Stimulated activated CD8-positive, alpha-beta memory T cell treated with anti-CD3 and anti-CD28 coated beads, Interleukin-7, amount 100 ng/mL, for 4 hours (primary cell): Measurements from ENCODE around the gene PRUNE2.
"Not testable (repeated sequence)": the region's sequence is repeated elsewhere in the genome, so short reads cannot be mapped to it uniquely, and the experiment has no call there.

Experiments
- DNase-seq, 2 donors: peaks; one replicate each; pipeline ENCODE4 v3.0.0-alpha.2; 2020; ENCODE audit warnings: low read depth in 2 of 2

Gene PRUNE2

DNA sequence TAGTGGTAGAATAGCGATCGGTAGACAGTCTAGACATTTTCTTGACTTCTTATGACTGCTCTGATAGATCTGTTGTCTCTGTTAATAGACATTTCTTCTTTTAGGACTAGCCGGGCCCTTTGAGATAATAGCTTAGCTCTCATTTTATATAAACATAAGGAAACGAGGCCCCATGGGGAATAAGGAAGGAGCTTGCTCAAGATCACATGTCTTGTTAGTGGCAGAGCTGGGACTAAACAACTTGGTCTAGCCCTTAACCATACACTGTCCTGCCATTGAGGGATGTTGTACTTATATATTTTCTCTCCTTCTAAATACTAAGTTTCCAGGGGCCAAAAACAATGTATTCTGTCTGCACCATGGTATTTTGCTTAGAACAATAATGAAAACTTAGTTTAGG, 306.9 kb downstream of the PRUNE2 start:
- no peak for DNase-seq

DNA sequence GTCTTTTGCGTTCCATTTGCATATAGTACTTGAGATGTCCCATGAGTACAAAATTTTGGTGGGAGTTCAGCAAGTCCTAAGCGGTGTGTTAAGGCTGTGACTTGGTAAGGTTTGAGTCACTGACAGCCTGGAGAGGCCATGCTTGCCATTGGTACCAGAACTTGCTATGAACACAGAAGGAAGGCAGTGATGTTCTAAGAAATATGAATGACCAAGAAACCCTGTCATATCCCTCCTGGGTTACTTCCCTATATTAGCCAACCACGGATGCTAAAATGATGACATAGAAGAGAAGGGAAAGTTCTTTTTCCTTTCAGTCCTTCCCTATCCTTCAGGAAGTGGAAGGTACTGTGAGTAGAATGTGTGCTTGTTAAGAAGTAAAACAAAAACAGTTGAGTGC, 310.3 kb downstream of the PRUNE2 start:
- DNase-seq: no peak

DNA sequence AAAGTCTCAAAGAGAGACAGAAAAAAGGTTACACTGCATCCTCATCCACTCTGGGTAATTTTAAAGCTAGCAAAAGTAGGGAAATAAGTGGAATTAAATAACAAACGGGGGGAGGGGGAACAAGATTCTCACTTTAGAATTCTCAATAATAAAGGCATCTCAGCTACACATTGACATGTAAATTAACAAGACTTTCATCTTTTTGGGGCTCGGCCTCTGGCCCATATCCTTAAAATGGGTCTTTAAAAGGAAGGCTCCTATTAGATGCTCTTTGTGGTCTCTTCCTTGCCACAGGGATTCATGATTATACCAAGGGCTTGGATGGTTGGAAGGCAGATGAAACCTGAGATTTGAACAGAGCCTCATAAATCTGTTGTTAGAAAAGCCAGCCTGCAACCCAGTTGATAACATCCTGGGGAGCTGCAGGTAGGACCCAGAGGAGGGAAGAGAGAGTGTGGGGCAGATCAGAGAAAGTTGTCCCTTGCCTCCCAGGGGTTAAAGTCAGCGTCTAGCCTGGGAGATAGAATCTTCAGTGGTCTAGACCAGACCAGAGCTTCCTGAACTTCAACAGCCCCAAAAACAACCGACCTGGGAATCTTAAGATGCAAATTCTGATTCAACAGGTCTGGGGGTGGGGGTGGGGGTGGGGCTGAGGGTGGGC, 311.0 kb downstream of the PRUNE2 start:
- no peak for DNase-seq

DNA sequence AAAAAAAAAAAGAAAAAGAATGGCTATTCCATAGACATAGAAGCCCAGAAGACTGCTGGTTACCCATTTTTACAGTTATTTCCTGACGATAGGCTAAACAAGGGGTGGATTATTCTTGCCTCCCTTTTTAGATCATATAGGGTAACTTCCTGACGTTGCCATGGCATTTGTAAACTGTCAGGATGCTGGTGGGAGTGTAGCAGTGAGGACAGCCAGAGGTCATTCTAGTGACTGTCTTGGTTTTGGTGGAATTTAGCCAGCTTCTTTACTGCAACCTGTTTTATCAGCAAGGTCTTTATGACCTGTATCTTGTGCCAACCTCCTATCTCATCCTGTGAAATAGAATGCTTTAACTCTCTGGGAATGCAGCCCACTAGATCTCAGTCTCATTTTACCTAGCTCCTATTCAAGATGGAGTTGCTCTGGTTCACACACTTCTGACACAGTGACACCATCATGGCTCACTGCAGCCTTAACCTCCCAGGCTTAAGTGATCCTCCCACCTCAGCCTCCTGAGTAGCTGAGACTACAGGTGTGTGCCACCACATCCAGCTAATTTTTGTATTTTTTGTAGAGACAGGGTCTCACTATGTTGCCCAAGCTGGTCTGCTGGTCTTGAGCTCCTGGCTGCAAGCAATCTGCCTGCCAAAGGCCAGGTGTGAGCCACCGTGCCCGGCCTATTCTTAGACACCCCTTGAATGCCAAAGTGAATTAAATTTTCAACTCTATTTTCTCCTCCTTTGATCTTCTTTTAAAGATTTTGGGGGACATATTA, 311.8 kb downstream of the PRUNE2 start:
- DNase-seq: not testable (repeated sequence)

DNA sequence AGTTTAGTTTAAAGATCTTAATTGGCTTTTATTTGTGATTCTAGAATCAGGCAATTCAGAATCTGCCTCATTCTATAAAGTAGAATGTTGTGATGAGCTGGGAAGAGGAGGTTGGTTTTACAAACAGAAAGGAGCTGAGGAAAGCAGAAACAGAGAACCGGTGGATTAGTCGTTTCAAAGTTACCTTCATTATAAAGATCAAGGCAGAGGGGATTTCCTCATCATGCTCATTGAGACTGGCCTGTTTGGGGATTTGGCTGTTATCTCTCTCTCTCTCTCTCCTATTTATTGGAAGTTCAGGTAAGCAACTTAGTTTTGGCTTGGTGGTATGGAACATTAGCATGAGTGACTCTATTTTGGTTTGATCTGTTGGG, 313.0 kb downstream of the PRUNE2 start:
- DNase-seq: no peak

DNA sequence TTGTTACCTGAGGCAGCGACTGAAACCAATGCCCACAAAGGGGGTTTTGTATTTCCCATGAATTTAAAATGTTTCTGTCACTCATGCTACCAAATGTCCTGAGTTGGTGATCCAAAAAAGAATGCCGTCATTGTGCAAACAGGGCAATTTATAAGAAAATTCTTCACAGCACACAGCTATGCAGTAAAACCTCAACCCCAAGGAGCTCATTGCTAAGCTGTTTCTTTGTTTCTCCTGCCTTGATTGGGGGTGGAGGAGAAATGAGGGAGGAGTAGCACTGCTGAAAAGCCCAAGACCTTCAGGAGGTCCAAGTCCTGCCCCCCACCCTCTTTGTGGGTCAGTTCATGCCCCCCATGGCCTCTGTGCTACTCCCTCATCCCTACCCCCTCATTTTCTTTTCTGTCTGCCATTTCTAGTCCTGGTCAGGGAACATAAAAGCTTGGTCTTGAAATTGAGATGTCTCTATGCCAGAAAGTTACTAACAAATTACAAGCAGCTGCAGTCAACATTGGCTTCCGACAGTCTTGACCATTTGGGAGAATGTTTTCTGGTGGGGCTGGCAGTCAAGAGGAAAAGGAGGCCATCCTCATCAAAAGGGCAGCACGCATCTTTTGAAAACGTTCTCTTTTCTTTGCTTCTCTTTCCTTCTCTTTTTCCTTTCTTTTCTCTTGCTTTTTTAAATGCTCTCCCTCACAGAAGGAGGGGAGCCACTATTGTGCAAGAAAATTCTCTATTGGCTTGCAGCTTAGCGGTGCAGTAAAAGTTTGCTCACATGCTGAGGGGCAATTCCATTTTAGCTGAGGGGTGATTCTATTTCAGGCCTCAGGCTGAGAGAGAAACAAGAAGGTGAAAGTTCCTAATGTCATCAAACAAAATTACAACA, 313.6 kb downstream of the PRUNE2 start:
- DNase-seq: no peak

DNA sequence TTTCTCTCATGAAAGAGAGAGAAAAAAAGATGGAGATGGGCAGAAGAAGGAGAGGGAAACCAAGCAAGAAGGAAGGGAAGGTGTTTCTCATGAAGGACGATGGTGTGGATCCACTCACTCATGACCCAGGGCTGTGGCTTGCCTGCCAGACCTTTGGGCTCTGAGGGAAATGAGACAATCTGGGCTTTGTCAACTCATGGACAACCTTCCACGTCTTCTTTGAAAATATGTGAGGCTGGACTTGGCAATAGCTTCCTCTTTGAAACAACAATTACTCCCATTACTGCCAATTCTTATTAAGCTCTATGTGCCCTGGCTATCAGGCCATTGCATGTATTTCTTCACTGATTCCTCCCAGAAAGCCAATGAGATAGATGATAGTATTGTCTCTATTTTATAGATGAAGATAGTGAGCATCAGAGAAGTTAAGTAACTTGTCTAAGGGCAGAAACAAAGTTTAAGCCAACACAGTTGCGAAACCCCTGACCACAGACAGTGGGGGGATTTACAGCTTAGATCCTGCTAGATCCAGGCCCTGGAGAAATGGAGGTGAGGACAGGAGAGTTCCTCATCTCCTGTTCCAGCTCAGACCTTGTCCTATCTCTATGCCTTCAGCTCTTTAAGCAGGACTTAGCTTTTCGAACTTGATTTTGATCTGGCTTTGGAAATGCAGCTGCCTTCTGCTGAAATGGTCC, 314.5 kb downstream of the PRUNE2 start:
- DNase-seq: no peak

DNA sequence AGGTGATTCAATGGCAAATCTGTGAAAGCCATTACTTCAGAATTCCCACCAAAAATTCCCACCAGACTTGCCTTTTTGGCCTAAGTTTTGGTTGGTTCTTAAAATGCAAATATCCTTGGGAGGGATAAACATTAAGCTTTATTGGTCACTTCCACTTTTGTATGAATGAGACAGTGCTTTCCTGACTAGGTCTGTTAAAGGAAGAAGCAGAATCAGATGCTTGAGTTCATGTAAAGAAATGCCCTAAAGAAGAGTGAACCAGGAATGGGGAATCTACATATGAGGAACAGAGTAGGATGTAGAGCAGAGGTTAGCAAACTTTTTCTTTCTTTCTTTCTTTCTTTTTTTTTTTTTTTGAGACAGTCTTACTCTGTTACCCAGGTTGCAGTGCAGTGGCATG, 317.6 kb downstream of the PRUNE2 start:
- DNase-seq: no peak

DNA sequence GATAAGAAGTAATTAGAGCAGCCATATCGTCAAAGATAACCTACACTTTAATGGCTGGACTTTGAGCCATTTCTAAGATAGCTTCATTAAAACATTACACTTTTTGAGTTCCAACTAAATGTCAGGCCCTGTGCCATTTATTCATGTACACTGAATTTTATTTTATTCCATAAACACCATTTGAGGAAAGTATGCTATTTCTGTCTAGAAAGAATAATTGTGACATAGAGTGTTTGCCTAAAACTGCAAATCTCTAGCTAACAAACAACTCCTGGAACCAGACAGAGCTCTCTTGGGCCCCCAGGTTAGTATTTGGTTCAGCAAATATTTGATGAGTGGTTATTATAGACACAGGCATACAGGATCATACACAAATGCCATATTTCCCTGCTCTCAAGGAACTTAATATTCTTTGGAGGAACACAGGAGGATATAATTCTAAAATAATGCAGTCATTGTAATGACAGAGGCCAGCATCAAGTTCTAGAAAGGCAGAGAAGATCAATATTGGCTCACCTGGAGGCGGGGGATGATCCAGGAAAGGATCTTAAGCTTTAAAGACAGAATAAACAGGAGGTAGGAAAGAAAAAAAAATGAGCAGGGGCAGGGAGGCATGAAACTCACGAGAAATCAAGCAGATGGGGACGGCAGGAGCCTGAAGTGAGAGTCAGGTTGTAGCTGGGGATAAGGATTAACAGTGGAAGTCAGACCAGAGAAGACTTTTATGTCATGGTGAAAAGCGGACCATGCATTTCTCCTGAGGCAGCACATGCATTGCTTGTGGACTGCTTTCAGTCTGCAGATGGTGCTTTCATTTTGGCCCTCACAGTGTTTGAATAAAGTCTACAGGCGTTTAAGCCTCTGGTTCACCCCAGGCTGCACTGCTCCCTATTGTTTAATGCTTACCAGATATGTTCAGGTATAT, 319.3 kb downstream of the PRUNE2 start:
- no peak for DNase-seq

DNA sequence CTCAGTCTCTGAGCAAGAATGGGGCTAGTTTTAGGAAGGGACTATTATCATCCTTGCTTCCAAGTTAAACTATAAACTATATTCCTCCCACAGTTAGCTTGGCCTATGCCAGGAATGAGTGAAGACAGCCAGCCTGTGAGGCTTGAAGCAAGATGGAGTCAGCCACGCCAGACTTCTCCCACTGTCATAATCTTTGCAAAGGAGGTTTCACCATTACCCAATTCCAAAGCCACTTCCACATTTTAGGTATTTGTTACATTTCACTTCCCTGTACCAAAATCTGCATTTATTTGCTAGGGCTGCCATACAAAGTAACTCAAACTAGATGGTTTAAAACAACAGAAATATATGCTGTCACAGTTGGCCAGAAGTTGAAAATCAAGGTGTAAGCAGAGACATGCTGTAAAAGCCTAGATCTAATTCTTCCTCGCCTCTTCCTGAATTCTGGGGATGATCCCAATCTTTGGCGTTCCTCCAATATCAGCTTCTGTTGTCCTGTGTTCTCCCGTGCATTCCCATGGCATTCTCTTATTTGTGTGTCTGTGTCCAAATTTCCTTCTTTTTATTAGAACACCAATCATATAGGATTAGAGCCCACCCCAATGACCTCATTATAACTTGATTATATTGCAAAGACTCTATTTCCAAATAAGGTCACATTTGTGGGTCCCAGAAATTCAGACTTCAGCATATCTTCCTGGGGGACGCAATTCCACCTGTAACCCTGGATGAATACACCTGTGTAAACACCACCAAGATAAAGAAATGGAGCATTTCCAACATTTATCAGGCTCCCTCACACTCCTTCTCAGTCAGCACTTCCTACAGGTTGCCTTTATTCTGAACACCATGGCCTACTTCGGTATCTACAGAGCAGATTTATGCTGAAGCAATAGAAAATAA, 320.2 kb downstream of the PRUNE2 start:
- no peak for DNase-seq

DNA sequence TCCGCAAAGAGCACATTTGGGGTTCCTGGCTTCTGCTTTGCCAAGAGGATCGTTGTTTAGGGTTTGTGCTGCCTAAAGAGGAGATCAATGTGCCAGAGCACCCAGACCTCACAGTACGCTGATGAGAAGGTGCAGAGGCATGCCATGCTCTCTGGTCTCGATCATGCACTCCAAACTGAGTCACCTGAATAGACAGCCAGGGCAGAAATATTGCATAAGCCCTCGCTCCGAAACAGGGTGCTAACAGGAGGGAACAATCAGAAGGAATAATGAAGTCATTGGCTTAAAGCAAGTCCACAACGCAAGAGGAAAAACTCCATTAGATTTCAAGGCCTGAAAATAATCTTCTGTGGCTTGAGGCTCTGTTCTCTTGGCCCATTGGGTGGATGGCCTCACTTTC, 322.7 kb downstream of the PRUNE2 start:
- DNase-seq: no peak

DNA sequence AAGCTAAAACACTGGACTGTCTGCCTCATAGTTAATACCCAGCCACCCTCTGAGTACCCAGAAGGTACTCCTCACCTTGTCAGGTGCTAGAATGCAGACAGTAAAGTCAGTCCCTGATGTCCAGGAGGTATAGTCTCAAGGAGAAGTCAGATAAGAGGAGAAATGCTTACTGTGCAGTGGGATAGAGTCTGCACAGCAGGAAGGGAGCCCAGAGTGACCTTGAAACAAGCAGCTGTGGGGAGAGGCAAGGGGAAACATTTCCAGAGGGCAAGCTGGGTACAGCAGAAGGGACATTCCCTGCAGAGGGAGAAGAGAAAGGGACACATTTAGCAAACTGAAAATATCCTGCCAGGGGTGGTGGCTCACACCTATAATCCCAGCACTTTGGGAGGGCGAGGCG, 324.2 kb downstream of the PRUNE2 start:
- DNase-seq: no peak

DNA sequence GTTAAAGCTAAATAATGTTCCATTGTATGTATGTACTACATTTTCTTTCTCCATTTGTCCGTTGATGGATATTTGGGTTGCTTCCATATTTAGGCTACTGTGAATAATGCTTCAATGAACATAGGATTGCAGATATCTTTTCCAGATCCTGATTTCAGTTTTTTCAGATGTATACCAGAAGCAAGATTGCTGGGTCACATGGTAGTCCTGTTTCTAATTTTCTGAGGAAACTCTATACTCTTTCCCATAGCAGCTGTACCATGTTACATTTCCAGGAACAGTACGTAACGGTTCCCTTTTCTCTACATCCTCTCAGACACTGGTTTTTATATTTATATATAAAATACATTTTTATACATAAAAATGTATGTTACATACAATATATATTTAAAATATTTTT, 325.1 kb downstream of the PRUNE2 start:
- DNase-seq: no peak

DNA sequence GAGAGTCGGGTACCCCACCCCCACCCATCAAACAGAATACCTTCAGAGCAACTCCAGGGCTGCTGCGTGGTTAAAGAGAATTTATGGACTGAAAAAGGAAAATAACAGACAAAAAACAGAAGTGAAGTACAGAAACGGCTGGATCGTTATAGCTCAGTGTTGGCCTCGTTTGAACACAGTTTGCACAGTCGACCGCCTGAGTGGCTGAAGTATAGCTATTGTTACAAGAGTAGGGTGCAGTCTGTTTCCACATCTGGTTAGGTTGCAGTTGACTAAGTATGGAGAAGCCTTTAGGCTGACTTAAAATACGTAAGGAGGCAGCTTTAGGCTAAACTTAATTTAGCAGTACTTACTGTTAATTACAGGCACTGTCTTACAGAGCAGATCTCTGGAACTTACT, 325.7 kb downstream of the PRUNE2 start:
- no peak for DNase-seq

DNA sequence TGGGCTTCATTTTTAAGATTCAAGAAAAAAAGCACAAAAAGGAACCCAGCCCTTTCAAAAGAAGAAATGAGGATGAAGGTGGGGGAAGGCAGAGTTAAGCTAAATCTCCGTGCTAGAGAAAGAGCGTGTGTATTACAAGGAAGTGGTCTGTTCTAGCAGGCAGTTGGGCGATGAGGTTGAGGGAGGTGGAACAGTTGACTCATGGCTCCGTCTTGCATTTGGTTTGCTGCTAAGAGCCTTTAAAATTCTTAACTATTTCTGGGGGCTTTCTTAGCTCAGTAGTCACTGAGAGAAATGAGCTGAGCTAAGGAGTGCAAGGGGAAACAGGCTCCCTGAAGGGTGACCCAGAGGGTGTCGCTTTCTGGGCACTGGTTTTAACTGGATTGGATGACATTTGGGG, 329.6 kb downstream of the PRUNE2 start:
- DNase-seq: peak; percentile 62 to 71

DNA sequence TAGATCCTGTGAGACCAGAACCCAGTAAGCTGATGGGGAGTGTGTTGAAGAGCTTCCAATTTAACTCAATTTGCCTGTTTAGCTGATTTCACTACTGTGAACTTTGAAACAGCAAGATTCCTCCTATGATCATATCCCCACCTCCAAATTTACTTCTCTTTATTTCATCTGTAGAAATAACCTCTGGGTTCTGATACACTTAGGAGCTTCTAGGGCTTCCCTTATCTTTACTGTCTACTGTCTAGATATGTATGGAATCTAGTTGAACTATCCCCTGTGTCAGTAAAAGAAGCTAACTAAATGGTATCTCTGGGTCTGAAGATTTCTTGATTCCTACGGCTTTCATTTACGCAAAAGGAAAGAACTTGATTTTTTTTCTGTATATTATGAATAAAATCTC, 330.2 kb downstream of the PRUNE2 start:
- no peak for DNase-seq

DNA sequence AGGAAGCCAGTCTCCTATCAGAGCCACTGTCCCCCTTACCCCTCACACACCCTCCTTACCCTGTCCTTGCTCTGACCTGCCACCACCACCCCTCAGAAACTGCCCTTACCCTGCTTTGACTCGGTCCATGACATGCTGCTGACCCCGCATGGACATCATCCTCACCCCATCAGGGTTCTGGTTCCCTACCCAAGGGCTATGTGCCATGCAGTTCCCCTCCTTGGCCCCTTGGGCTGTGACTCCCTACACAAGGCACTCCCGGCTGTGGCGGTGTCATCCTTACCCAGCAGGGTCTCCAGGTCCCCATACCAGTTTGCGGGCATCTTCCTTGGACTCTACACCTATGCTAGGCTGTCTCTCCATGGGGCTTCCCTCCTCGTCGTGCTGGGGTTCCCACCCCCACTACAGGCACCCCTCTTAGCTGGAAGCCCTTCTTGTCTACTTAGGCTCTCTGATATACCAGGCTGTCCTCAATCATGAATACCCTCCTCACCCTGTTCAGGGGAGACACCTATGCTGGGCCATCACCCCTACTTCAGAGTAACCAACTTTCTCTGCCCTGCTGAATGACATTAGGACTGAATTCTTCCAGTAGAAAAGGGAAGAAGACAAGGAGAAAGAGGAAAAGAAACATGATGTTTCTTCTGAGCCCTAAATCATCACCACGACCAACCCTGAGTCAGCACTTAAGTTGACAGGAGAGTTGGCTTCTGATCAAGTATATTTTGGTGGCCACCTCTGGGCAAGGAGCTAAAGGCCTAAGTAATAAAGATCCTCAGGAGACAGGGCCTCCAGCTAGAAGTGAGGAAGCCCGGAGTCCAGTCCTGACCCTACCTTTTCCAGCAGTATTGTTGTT, 331.8 kb downstream of the PRUNE2 start:
- DNase-seq: no peak

DNA sequence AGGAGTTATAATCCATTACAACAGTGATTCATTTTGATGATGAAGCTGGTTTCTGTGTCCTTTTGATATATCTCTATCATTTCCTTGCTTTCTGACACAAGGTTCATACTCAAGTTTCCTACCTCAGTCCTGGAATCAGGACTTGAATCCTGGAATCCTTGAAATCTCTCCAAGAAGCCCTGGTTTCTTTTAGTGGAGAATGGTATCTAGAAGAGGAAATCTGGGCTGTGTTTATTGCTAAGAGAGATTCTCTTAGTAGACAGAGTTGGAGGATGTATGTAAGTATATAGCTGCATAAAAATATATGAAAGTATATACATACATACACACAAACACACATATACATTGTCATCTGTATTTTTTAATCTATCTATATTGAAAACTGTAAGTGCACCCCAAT, 332.5 kb downstream of the PRUNE2 start:
- DNase-seq: no peak

DNA sequence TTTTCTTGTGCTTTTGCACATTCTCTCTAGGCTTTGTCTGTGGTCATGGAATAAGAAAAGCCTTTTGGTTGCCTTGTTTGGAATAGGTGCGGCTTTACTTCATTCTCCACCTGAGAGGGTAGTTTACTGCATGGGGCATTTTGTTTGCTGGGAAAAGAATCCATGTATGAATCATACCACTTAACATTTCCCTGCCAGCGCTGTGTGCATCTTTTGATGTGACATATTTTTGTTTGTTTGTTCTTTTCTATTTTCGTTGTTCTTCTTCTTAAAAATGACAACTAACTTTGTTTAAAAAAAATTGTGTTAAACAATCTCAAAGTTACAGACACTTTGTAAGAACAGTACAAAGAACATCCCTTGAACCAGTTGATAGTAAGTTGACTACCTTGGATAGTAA, 333.8 kb downstream of the PRUNE2 start:
- DNase-seq: no peak
